GOT3 (cell line): ENCODE results near the gene RPS6KA4.
"Not testable (repeated sequence)": the region's sequence is repeated elsewhere in the genome, so short reads cannot be mapped to it uniquely, and the experiment has no call there.

Source experiments
- DNase-seq: peaks from one replicate; lab custom pipeline; 2025; ENCODE audit warnings: mixed read lengths; lab: John Stamatoyannopoulos, UW

Gene RPS6KA4

GRCh38 chr11:64358907-64359711 lies at the start of gene RPS6KA4:
Gene RPS6KA4, plus strand, starts transcription at chr11:64359162. Its CDS starts 74 bp downstream, at chr11:64359236.
- no peak for DNase-seq

DNA sequence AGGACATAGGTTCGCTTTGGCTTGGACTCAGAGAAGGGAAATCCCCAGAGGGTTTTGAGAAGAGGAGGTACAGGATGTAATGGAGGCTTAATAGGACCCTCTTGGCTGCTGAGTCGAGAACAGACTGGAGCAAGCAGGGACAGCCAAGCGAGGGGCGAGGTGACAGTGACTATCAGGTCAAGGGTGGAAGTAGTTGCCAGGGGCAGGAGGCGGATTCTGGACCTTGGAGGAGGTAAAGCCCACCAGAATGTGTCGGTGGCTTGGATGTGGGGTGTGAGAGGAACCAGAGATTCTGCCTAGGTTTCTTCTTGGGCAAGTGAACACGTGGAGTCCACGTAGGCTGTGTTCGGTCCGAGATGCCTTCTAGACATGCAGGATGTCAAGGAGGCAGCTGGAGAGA lies 46.0 kb upstream of the RPS6KA4 start:
- DNase-seq = no peak

GRCh38 chr11:64313491-64314145 lies 45.3 kb upstream of the RPS6KA4 start:
- DNase-seq = no peak

GRCh38 chr11:64314146-64314804 lies 44.7 kb upstream of the RPS6KA4 start:
- DNase-seq = no peak

DNA sequence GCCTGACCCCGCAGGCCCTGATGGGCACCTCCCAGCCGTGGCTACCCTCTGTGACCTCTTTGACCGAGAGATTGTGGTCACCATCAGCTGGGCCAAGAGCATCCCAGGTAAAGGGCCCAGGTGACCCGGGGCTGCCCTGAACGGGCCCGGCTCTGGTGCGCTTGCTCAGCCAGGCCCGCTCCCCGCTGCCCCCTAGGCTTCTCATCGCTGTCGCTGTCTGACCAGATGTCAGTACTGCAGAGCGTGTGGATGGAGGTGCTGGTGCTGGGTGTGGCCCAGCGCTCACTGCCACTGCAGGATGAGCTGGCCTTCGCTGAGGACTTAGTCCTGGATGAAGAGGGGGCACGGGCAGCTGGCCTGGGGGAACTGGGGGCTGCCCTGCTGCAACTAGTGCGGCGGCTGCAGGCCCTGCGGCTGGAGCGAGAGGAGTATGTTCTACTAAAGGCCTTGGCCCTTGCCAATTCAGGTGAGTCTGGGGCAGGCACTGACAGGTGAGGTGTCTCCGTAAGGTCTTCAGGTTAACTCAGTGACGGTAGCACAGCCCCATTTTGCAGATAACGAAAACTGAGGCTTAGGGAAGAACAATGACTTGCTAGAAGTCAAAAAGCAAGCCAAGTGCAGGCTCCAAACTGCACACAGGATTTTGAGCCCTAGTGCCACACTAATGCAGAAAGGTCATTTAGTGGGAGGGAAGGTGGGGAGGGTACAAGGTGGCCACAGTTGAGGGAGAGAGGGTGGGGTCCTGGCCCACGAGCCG lies 44.0 kb upstream of the RPS6KA4 start:
- DNase-seq = no peak

GRCh38 chr11:64315667-64316526 lies 43.1 kb upstream of the RPS6KA4 start:
- DNase-seq = not testable (repeated sequence)

DNA sequence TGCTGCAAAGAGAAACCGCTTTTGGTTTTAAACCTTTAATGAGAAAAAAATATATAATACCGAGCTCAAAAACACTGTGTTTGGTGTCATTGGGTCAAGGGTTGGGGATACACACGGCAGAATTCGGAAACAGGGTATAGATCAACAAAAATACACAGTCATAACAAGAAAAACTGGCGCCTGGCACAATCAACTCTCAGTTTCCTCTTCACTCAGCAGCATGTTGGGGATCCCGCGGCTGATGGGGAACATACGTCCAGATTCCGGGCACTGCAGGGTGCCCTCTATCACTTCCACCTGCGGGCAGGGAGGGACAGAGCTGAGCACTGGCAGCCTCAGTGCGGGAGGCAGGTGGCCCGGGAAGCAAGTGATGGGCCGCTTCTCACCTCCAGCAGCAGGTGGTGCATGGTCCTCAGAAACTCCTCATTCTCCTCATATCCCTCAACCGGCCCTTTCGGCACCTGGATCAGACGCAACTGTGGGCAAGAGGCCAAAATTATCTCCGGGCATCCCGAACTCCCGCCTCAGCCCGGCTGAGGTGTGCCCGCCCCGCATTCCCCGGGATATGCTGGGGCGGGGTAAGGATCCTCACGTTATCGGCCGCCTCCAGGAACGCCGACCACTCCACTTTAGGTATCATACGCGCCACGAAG lies 42.2 kb upstream of the RPS6KA4 start:
- no peak for DNase-seq

- DNase-seq = peak; percentile 81
Measured at GRCh38 chr11:64317325-64317960, 41.5 kb upstream of the RPS6KA4 start, which contains the start of gene TRMT112. Gene TRMT112, minus strand, starts transcription at chr11:64317559. Its CDS starts 33 bp downstream, at chr11:64317526.

GRCh38 chr11:64317961-64318765 lies 40.8 kb upstream of the RPS6KA4 start, which contains the start of gene PRDX5:
Gene PRDX5, plus strand, starts transcription at chr11:64318121. Its CDS starts 95 bp downstream, at chr11:64318216.
- DNase-seq = peak; percentile 85

GRCh38 chr11:64318766-64319761 lies 39.9 kb upstream of the RPS6KA4 start:
- no peak for DNase-seq

DNA sequence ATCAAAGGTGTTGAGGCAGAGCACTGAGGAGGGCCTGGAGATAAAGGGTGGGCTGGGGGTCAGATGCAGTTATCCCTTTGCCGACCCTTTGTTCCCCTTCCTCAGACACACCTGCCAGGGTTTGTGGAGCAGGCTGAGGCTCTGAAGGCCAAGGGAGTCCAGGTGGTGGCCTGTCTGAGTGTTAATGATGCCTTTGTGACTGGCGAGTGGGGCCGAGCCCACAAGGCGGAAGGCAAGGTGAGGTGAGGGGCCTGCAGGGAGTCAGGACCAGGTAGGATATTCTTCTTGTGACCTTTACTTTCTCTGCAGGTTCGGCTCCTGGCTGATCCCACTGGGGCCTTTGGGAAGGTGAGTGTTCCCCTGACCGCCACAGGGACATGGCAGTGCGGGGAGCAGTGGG lies 38.4 kb upstream of the RPS6KA4 start:
- no peak for DNase-seq

- no peak for DNase-seq
Measured at GRCh38 chr11:64321026-64321425, 37.9 kb upstream of the RPS6KA4 start.

- no peak for DNase-seq
Measured at GRCh38 chr11:64321533-64321932, 37.4 kb upstream of the RPS6KA4 start.

DNA sequence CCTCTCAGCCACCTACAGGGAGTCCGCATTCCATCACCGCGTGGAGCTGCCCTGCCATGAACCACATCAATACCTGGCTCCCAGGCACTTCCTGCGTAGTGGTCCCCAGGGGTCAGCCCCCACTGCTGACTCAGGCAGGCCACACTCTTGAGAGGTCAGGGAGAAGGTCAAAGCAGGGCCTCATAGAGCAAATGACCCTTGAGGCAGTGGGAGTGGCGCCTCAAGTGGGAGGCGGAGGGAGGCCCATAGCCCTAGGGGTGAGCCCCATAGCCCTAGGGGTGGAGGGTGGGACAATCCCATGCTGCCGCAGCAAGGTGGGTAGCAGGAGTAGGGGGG lies 36.1 kb upstream of the RPS6KA4 start:
- DNase-seq = no peak

DNA sequence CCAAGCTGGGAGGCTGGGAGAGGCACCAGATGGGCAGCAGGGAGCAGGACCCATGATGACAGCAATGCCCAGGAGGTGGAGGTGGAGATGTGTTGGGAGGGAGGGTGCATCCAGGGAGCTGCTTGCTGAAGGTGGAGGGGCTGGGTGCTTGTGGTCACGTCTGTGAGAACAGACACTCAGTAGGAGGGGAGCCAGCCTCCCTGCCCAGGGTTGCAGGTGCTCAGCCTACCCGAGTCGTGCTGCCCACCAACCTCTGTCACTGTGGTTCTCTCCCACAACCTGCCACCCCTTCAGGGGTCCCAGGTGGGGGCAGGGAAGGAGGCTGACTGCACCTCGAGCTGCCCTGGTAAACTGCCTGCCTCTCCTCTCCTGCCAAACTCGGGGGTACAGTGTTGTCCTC lies 35.6 kb upstream of the RPS6KA4 start:
- DNase-seq = no peak

DNA sequence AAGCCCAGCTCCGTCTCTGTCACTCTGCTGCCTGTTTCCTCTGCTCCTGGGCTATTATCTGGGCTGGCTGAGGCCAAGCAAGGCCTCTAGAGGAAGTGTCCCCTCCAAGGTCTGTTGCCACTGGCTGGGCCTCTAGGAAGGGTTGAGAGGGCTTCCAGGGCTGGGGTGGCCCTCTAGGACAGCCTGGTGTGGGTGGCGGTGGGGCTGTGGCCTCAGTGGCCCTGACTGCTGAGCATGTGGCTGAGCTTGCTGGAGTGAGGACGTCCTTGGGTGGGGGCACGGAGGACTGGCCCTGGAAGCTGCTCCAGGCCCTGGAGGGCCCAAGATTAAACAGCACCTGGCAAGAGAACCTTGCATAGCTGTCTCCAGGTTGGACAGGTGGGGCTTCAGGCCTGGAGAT lies 35.0 kb upstream of the RPS6KA4 start:
- not testable (repeated sequence) for DNase-seq

GRCh38 chr11:64324692-64325469 lies 34.1 kb upstream of the RPS6KA4 start:
- no peak for DNase-seq
